Calu3 (cell line): ENCODE data around the gene WT1. TPM values are rescaled to one million over a fixed set of nuclear protein-coding genes. Genes with fewer than 3 reads are reported as not detected.
"Not testable (repeated sequence)": the region's sequence is repeated elsewhere in the genome, so short reads cannot be mapped to it uniquely, and the experiment has no call there.

Experiments
- BruUV-seq: library from RNA; stranded (reverse); fragments of 400-500 nt; replicated peaks from 2 replicates; lab custom pipeline; 2021; lab: Mats Ljungman, UMichigan
- CTCF ChIA-PET: fragments of 300-600 bp; sonication (Branson Sonifier 250); formaldehyde crosslinking; loops from one replicate; lab custom pipeline; 2022; ENCODE audit warnings: antibody characterized with exemption; lab: Charles Lee
- DNase-seq: peaks from one replicate; pipeline ENCODE4 v3.0.0; 2022
- H3K27ac Mint-ChIP-seq: one replicate; pipeline ENCODE4 v1.8.0; 2022; ENCODE audit warnings: mixed read lengths; ENCODE audit not compliant: unreplicated experiment
- H3K27me3 Mint-ChIP-seq: one replicate; pipeline ENCODE4 v1.8.0; 2022; ENCODE audit warnings: mixed read lengths; ENCODE audit not compliant: unreplicated experiment
- H3K36me3 Mint-ChIP-seq: one replicate; pipeline ENCODE4 v1.8.0; 2022; ENCODE audit warnings: mild to moderate bottlenecking, moderate library complexity, mixed read lengths; ENCODE audit not compliant: insufficient read depth, unreplicated experiment
- H3K4me1 Mint-ChIP-seq: one replicate; pipeline ENCODE4 v1.8.0; 2022; ENCODE audit warnings: mild to moderate bottlenecking, low read depth, mixed read lengths; ENCODE audit not compliant: unreplicated experiment
- H3K4me3 Mint-ChIP-seq: one replicate; pipeline ENCODE4 v1.8.0; 2022; ENCODE audit warnings: mild to moderate bottlenecking, low read depth, moderate library complexity, mixed read lengths; ENCODE audit not compliant: unreplicated experiment
- H3K9me3 Mint-ChIP-seq: one replicate; pipeline ENCODE4 v1.8.0; 2022; ENCODE audit warnings: low read depth, mixed read lengths; ENCODE audit not compliant: unreplicated experiment
- CTCF ChIP-seq: fragments of 200-600 bp; IDR thresholded peaks from one replicate; pipeline ENCODE4 v1.8.0; 2022; ENCODE audit warnings: antibody characterized with exemption; ENCODE audit not compliant: unreplicated experiment
- intact Hi-C: fragments of 100-400 bp; cut with micrococcal nuclease; formaldehyde crosslinking; loops from one replicate; pipeline ENCODE4 v1.10.0; 2022; ENCODE audit not compliant: unreplicated experiment
- total RNA-seq: library from RNA; stranded (reverse); gene quantifications from 2 replicates; pipeline ENCODE4 v1.2.3, GENCODE V29; 2022

The WT1 gene
- total RNA-seq, 1 experiment from 2014 or later, result not detected

GRCh38 chr11:32381179-32381578 lies 54.2 kb downstream of the WT1 start:
- CTCF ChIA-PET, result no interaction called here
- H3K27me3 Mint-ChIP-seq, result peaks cover 98% of the 10 kb centered on the region
- TF ChIP-seq CTCF, result no peak
- intact Hi-C loops, result no loop called here
- no peak overlapping the region for H3K27ac Mint-ChIP-seq
- no peak overlapping the region for H3K4me3 Mint-ChIP-seq
- DNase-seq, result no peak
- H3K4me1 Mint-ChIP-seq, result no peaks in the 10 kb centered on the region
- BruUV-seq, result no TSS peak
- H3K36me3 Mint-ChIP-seq, result no peaks in the 10 kb centered on the region
- no peaks in the 10 kb centered on the region for H3K9me3 Mint-ChIP-seq

- BruUV-seq, result no TSS peak
- Mint-ChIP-seq H3K27ac (no peak overlapping the region), H3K4me3 (no peak overlapping the region), H3K36me3 (no peaks in the 10 kb centered on the region), H3K4me1 (no peaks in the 10 kb centered on the region), H3K27me3 (peaks cover 83% of the 10 kb centered on the region), H3K9me3 (no peaks in the 10 kb centered on the region)
- no peak for TF ChIP-seq CTCF
- intact Hi-C loops, result no loop called here
- DNase-seq, result no peak
- CTCF ChIA-PET, result no interaction called here
Observed at GRCh38 chr11:32379719-32380118, 55.6 kb downstream of the WT1 start.

- no TSS peak for BruUV-seq
- no peak for DNase-seq
- TF ChIP-seq CTCF, result no peak
- H3K9me3 Mint-ChIP-seq, result no peaks in the 10 kb centered on the region
- CTCF ChIA-PET, result no interaction called here
- H3K27me3 Mint-ChIP-seq, result peaks cover 44% of the 10 kb centered on the region
- H3K4me1 Mint-ChIP-seq, result no peaks in the 10 kb centered on the region
- no peak overlapping the region for H3K27ac Mint-ChIP-seq
- H3K36me3 Mint-ChIP-seq, result no peaks in the 10 kb centered on the region
- intact Hi-C loops, result no loop called here
- no peak overlapping the region for H3K4me3 Mint-ChIP-seq
Observed at GRCh38 chr11:32375826-32376225, 59.5 kb downstream of the WT1 start.

GRCh38 chr11:32374261-32374711 lies 61.1 kb downstream of the WT1 start:
- no TSS peak for BruUV-seq
- Mint-ChIP-seq H3K27ac (no peak overlapping the region), H3K4me1 (no peaks in the 10 kb centered on the region), H3K9me3 (no peaks in the 10 kb centered on the region), H3K36me3 (no peaks in the 10 kb centered on the region), H3K4me3 (no peak overlapping the region), H3K27me3 (peaks cover 31% of the 10 kb centered on the region)
- DNase-seq, result peak; percentile 25
- peak; percentile 39 for TF ChIP-seq CTCF
- intact Hi-C loops, result no loop called here
- CTCF ChIA-PET, result no interaction called here

- CTCF ChIA-PET, result interaction anchor here (0.7 kb wide), 1 partner anchor 10 kb away, joined by 6 read pairs; no protein-coding TSS in a partner anchor
- H3K27me3 Mint-ChIP-seq, H3K4me3 Mint-ChIP-seq, DNase-seq, H3K4me1 Mint-ChIP-seq, H3K27ac Mint-ChIP-seq, BruUV-seq, intact Hi-C loops, H3K36me3 Mint-ChIP-seq, H3K9me3 Mint-ChIP-seq: not testable (repeated sequence)
Observed at GRCh38 chr11:32369987-32370386, 65.4 kb downstream of the WT1 start.
